ENCODE results near the gene EPB41L4B.
"Not testable (repeated sequence)": the region's sequence is repeated elsewhere in the genome, so short reads cannot be mapped to it uniquely, and the experiment has no call there.

Gene EPB41L4B

GRCh38 chr9:109349421-109349846, 28.6 kb upstream of the EPB41L4B start:
- in situ Hi-C loops (cut with MboI; ENCODE audit: low sequenced_read_pairs, unreplicated experiment), result no loop called here
- DNase-seq (ENCODE audit: low spot score), result no peak
- no peak for TF ChIP-seq CTCF (IDR thresholded peaks at IDR 0.05; ENCODE audit: borderline replicate concordance, control extremely low read depth, extremely low read depth, insufficient read depth, missing control alignments)

- peak; percentile 43 for DNase-seq (ENCODE audit: low spot score)
- no peak for TF ChIP-seq CTCF (IDR thresholded peaks at IDR 0.05; ENCODE audit: borderline replicate concordance, control extremely low read depth, extremely low read depth, insufficient read depth, missing control alignments)
- in situ Hi-C loops (cut with MboI; ENCODE audit: low sequenced_read_pairs, unreplicated experiment), result no loop called here
These were observed 26.0 kb upstream of the EPB41L4B start for GRCh38 chr9:109346904-109347303.

GRCh38 chr9:109344866-109345265, 24.0 kb upstream of the EPB41L4B start:
- TF ChIP-seq CTCF (IDR thresholded peaks at IDR 0.05; ENCODE audit: borderline replicate concordance, control extremely low read depth, extremely low read depth, insufficient read depth, missing control alignments), result no peak
- in situ Hi-C loops (cut with MboI; ENCODE audit: low sequenced_read_pairs, unreplicated experiment), result no loop called here
- no peak for DNase-seq (ENCODE audit: low spot score)

- no peak for DNase-seq (ENCODE audit: low spot score)
- TF ChIP-seq CTCF (IDR thresholded peaks at IDR 0.05; ENCODE audit: borderline replicate concordance, control extremely low read depth, extremely low read depth, insufficient read depth, missing control alignments), result no peak
- in situ Hi-C loops (cut with MboI; ENCODE audit: low sequenced_read_pairs, unreplicated experiment), result no loop called here
These were observed 22.0 kb upstream of the EPB41L4B start for GRCh38 chr9:109342878-109343277.

GRCh38 chr9:109341561-109341960, 20.7 kb upstream of the EPB41L4B start:
- TF ChIP-seq CTCF (IDR thresholded peaks at IDR 0.05; ENCODE audit: borderline replicate concordance, control extremely low read depth, extremely low read depth, insufficient read depth, missing control alignments), result no peak
- DNase-seq (ENCODE audit: low spot score), result no peak
- in situ Hi-C loops (cut with MboI; ENCODE audit: low sequenced_read_pairs, unreplicated experiment), result no loop called here

GRCh38 chr9:109340979-109341378, 20.1 kb upstream of the EPB41L4B start:
- in situ Hi-C loops (cut with MboI; ENCODE audit: low sequenced_read_pairs, unreplicated experiment), result not testable (repeated sequence)

GRCh38 chr9:109336409-109336808, 15.6 kb upstream of the EPB41L4B start:
- TF ChIP-seq CTCF (IDR thresholded peaks at IDR 0.05; ENCODE audit: borderline replicate concordance, control extremely low read depth, extremely low read depth, insufficient read depth, missing control alignments), result no peak
- in situ Hi-C loops (cut with MboI; ENCODE audit: low sequenced_read_pairs, unreplicated experiment), result no loop called here
- no peak for DNase-seq (ENCODE audit: low spot score)

More at GRCh38 chr9:109340979-109341378, 20.1 kb upstream of the EPB41L4B start:
- not testable (repeated sequence) for DNase-seq (ENCODE audit: low spot score)
